ENCODE data around the gene ZNF684. TPM values are rescaled to one million over a fixed set of nuclear protein-coding genes. Genes with fewer than 3 reads are reported as not detected.

ZNF684 gene
- total RNA-seq, 4 donors from 2014 or later = 1.7 to 4.0 (median 3.1) TPM

DNA sequence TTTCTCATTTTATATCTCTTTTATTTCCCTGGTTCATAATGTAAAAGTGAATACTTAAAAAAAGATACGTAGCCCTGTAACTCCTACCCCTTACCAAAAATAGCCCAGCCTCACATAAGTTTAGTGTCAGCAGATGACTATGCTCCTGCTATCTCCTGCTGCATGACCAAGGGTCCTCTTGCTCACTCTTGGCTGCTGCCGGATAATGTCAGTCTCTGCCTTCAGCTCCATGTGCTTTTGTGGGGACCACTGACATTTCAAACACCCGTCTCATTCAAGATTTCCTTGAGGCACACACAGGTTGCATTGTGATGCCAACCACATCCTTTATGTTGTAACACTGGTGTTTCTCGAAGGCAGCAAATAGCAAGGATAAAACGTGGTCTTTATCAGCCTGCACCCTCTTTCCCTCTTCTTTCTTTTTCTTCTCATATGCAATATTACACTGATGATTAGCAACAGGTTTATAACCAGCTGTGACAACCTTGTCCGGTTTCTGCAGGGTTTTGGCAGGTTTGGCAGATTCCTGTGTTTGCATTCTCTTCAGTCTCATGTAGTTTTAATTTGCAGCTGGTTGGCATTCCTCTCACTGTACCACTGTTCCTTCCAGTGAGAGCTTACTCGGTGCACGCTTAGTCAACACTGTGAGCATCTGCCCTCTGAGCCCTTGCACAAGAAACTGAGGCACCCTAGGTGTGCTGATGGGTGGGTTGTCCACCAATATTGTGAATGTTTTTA, 62.2 kb downstream of the ZNF684 start:
- TF ChIP-seq POLR2A (IDR thresholded peaks at IDR 0.05) = no peak
- no peak for TF ChIP-seq POLR2AphosphoS5 (IDR thresholded peaks at IDR 0.05)
- TF ChIP-seq, protein P1, sequence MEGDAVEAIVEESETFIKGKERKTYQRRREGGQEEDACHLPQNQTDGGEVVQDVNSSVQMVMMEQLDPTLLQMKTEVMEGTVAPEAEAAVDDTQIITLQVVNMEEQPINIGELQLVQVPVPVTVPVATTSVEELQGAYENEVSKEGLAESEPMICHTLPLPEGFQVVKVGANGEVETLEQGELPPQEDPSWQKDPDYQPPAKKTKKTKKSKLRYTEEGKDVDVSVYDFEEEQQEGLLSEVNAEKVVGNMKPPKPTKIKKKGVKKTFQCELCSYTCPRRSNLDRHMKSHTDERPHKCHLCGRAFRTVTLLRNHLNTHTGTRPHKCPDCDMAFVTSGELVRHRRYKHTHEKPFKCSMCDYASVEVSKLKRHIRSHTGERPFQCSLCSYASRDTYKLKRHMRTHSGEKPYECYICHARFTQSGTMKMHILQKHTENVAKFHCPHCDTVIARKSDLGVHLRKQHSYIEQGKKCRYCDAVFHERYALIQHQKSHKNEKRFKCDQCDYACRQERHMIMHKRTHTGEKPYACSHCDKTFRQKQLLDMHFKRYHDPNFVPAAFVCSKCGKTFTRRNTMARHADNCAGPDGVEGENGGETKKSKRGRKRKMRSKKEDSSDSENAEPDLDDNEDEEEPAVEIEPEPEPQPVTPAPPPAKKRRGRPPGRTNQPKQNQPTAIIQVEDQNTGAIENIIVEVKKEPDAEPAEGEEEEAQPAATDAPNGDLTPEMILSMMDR (IDR thresholded peaks at IDR 0.05) = no peak
- TF ChIP-seq EP300 (IDR thresholded peaks at IDR 0.05) = no peak
- no peak overlapping the region for H3K27ac ChIP-seq
- DNase-seq (ENCODE audit: low spot score in 2 of 2) = no peak
- H3K27me3 ChIP-seq = no peaks in the 10 kb centered on the region
- H3K4me3 ChIP-seq = no peak overlapping the region
- H3K9me3 ChIP-seq = no peaks in the 10 kb centered on the region
- H3K36me3 ChIP-seq = no peaks in the 10 kb centered on the region
- peaks cover 10% of the 10 kb centered on the region for H3K4me1 ChIP-seq
- WGBS = 32% methylated on average over 8 of the region's 8 CpGs

DNA sequence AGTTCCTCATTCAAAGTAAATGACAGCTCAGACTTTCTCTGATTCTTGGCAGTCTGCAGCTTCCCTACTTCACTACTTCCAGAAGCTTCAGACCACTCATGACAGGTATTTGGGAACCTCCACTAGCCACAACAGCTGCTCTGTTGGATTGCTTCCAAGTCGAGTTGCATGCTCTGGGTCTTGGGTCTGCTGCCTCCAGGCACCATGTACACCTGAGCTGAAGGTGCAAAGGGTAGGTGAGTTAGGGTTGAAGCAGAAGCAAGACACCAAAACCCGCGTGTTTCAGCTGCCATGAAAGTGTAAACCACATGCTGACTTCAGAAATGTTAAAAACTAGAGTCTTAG, 62.7 kb downstream of the ZNF684 start:
- no peak overlapping the region for H3K27ac ChIP-seq
- WGBS = 59% methylated on average over 3 of the region's 3 CpGs
- peaks cover 10% of the 10 kb centered on the region for H3K4me1 ChIP-seq
- H3K4me3 ChIP-seq = no peak overlapping the region
- H3K27me3 ChIP-seq = no peaks in the 10 kb centered on the region
- no peaks in the 10 kb centered on the region for H3K9me3 ChIP-seq
- no peak for DNase-seq (ENCODE audit: low spot score in 2 of 2)
- no peaks in the 10 kb centered on the region for H3K36me3 ChIP-seq
- TF ChIP-seq POLR2A (IDR thresholded peaks at IDR 0.05) (no peak), EP300 (IDR thresholded peaks at IDR 0.05) (no peak), POLR2AphosphoS5 (IDR thresholded peaks at IDR 0.05) (no peak)
- TF ChIP-seq, protein P1 (IDR thresholded peaks at IDR 0.05) = no peak

DNA sequence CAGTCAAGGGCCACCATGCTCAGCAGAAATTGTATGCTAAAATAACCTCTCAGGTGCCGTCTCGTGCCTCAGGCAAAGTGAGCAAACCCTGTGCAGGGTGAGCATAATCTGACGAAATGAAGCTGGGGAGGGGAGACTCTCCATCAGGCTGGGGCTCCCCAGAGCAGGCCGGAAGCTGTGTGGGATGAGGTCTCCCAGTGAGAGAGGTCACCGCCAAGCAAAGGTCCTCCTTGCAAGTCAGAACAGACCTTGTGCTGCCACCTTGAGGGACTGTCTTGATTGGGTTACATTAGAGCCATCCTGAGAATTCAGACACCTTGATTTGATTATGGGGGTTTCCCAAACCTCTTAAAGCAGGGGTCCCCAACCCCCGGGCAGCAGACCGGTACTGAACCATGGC, 64.2 kb downstream of the ZNF684 start:
- WGBS = 89% methylated on average over 7 of the region's 7 CpGs
- H3K27ac ChIP-seq = no peak overlapping the region
- no peak overlapping the region for H3K4me3 ChIP-seq
- no peaks in the 10 kb centered on the region for H3K27me3 ChIP-seq
- no peak for DNase-seq (ENCODE audit: low spot score in 2 of 2)
- no peaks in the 10 kb centered on the region for H3K36me3 ChIP-seq
- H3K4me1 ChIP-seq = peaks cover 10% of the 10 kb centered on the region
- TF ChIP-seq, protein P1 (IDR thresholded peaks at IDR 0.05) = no peak
- TF ChIP-seq POLR2AphosphoS5 (IDR thresholded peaks at IDR 0.05) (no peak), EP300 (IDR thresholded peaks at IDR 0.05) (no peak), POLR2A (IDR thresholded peaks at IDR 0.05) (no peak)
- H3K9me3 ChIP-seq = no peaks in the 10 kb centered on the region

Other genes with a start within 250 kb of the ZNF684 start
- 1 to 10 TPM; 3.3 to 5.4 (median 3.6) TPM for gene COL9A2, start 214.4 kb upstream of the ZNF684 start, total RNA-seq
- 10 to 100 TPM; 17.0 to 32.2 (median 28.0) TPM for gene SMAP2, start 157.9 kb upstream of the ZNF684 start, total RNA-seq
- 1 to 10 TPM in 1 of 4 donors, under 1 TPM in 3; 0.55 to 1.1 (median 0.74) TPM for gene ZFP69B, start 81.2 kb upstream of the ZNF684 start, total RNA-seq
- 1 to 10 TPM; 1.4 to 2.7 (median 1.7) TPM for gene ZFP69, start 54.3 kb upstream of the ZNF684 start, total RNA-seq
- gene EXO5, start 22.9 kb upstream of the ZNF684 start, total RNA-seq = 1 to 10 TPM; 2.2 to 6.3 (median 6.0) TPM
- gene RIMS3, start 134.0 kb downstream of the ZNF684 start, total RNA-seq = 1 to 10 TPM; 2.8 to 8.2 (median 4.8) TPM
- 100 to 1,000 TPM in 1 of 4 donors, 10 to 100 TPM in 3; 62.9 to 111 (median 83.5) TPM for gene NFYC, start 160.1 kb downstream of the ZNF684 start, total RNA-seq

Data from suprapubic skin (tissue), 4 donors.